HG02571 (cell line): ENCODE measurements around the gene BAX.

ENCODE experiments used
- ATAC-seq: cut with Tn5 transposase; IDR thresholded peaks from one replicate; pipeline ENCODE4 v1.9.1; 2021; ENCODE audit warnings: mild to moderate bottlenecking, moderate library complexity; ENCODE audit not compliant: unreplicated experiment

BAX gene

DNA sequence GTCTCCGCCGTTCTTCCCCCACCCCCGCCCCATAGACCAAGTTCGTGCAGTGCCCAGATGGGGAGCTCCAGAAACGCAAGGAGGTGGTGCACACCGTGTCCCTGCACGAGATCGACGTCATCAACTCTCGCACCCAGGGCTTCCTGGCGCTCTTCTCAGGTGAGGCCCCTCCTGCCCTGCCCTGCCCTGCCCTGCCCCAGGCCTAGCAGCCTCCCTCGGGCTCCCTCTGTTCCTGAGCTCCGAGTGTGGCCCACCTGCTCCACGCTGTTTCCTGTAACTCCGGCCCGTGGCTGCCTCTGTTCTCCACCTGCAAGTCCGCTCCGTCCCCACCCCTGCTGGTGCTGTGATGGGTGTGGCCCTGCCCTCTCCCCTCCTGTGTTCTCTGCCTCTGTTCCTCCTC lies 55.8 kb downstream of the BAX start:
- ATAC-seq = no peak

DNA sequence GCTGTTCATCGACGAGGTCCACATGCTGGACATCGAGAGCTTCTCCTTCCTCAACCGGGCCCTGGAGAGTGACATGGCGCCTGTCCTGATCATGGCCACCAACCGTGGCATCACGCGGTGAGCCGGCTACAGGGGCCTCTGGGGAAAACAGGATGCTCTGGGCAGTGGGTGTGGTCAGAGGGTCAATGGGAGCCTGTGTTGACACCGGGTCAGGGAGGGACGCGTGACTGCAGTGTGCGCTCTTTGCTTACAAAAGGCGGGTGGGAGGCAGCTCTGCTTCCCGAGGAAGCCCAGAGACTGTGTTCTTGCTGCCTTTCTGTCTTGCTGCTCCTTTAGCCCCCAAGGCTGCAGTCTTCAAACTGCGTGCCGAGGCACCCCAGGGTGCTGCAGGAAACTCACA lies 56.5 kb downstream of the BAX start:
- no peak for ATAC-seq
